ENCODE measurements around the gene ARPC5L. TPM values are rescaled to one million over a fixed set of nuclear protein-coding genes. Genes with fewer than 3 reads are reported as not detected.

ARPC5L gene
- total and polyA plus RNA-seq, 2 of the 13 experiments (the other 11 are each of a cell fraction or from before 2014, with no cell fraction given), result 29.9 to 33.8 TPM

DNA sequence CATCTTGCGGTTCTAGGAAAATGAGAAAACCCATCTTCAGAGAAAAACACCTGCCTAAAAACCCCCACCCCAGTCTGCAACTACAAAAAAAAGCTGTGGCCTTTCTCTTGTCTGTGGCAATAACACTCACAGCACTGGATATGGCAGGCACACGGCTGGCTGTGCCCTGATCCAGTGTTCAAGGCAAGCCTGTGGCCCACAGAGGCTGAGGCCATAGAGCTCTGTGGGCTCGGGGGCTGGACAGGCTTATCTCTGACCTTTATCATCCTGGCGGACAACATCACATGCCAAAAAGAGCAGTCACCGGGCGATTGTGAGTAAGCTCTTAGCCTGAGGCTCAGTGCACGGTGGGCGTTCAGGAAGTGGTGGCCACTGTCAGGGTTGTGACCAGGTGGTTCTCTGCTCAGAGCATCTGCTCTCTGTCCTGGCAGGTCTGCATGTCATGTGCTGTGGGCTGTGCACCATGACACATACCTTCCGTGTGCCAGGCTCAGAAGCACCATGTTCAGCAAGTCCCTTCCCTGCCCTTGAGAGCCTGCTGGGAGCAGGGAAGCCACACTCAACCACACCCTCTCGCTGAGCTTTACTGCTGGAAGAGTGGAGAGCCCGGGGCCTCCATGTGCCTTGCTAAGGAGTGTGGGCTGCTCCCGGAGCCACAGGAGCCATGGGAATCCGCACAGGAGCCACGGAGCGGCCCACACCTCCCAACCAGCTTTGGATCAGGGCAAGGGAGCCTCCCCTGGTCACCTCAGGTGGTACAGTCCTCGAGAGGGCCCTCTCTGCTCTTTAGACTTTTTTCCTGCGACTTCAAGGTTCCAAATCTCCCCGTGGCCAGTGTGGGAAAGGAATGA, 43.3 kb upstream of the ARPC5L start (continued):
- TF ChIP-seq SCMH1 (CRISPR knock-in tag; IDR thresholded peaks at IDR 0.05; ENCODE audit: borderline replicate concordance) (no peak), ZNF616 (CRISPR knock-in tag; IDR thresholded peaks at IDR 0.05; ENCODE audit: low read depth) (no peak), ZC3H13 (CRISPR knock-in tag; IDR thresholded peaks at IDR 0.05) (no peak), EP300 (IDR thresholded peaks at IDR 0.05; ENCODE audit: low read depth in 2 of 2, low read length in 2 of 2) (0 out of 4 replicates have a peak, but pooled peaks have one; percentile 13 to 19), EP300 (CRISPR knock-in tag; IDR thresholded peaks at IDR 0.05; ENCODE audit: borderline replicate concordance) (peak; percentile 33; the same call in 1 of the 2 replicates), ELF1 (CRISPR knock-in tag; IDR thresholded peaks at IDR 0.05) (peak; percentile 60), NRL (CRISPR knock-in tag; IDR thresholded peaks at IDR 0.05; ENCODE audit: borderline replicate concordance) (peak; percentile 60; the same call in 1 of the 2 replicates), JDP2 (CRISPR knock-in tag; IDR thresholded peaks at IDR 0.05; ENCODE audit: borderline replicate concordance) (no peak), TBL1XR1 (IDR thresholded peaks at IDR 0.05; ENCODE audit: borderline replicate concordance, low read length, partially characterized antibody) (no peak), PPARG (CRISPR knock-in tag; conservative IDR thresholded peaks at IDR 0.05) (peak; percentile 12; the same call in 1 of the 2 replicates), ZNF326 (CRISPR knock-in tag; IDR thresholded peaks at IDR 0.05; ENCODE audit: borderline replicate concordance) (no peak), ZFP36 (IDR thresholded peaks at IDR 0.05; ENCODE audit: borderline replicate concordance, low read depth, low read length, partially characterized antibody) (peak; percentile 58), ZNF256 (CRISPR knock-in tag; conservative IDR thresholded peaks at IDR 0.05) (peak; percentile 64), RBM39 (IDR thresholded peaks at IDR 0.05; ENCODE audit: low read depth, low read length, poor library complexity, severe bottlenecking) (peak; percentile 54)
- TF ChIP-seq, protein P1, sequence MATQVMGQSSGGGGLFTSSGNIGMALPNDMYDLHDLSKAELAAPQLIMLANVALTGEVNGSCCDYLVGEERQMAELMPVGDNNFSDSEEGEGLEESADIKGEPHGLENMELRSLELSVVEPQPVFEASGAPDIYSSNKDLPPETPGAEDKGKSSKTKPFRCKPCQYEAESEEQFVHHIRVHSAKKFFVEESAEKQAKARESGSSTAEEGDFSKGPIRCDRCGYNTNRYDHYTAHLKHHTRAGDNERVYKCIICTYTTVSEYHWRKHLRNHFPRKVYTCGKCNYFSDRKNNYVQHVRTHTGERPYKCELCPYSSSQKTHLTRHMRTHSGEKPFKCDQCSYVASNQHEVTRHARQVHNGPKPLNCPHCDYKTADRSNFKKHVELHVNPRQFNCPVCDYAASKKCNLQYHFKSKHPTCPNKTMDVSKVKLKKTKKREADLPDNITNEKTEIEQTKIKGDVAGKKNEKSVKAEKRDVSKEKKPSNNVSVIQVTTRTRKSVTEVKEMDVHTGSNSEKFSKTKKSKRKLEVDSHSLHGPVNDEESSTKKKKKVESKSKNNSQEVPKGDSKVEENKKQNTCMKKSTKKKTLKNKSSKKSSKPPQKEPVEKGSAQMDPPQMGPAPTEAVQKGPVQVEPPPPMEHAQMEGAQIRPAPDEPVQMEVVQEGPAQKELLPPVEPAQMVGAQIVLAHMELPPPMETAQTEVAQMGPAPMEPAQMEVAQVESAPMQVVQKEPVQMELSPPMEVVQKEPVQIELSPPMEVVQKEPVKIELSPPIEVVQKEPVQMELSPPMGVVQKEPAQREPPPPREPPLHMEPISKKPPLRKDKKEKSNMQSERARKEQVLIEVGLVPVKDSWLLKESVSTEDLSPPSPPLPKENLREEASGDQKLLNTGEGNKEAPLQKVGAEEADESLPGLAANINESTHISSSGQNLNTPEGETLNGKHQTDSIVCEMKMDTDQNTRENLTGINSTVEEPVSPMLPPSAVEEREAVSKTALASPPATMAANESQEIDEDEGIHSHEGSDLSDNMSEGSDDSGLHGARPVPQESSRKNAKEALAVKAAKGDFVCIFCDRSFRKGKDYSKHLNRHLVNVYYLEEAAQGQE (IDR thresholded peaks at IDR 0.05; ENCODE audit: borderline replicate concordance in 1 of 2, low read depth in 1 of 2, low read length in 2 of 2), result no peak
- TF ChIP-seq, protein P2, sequence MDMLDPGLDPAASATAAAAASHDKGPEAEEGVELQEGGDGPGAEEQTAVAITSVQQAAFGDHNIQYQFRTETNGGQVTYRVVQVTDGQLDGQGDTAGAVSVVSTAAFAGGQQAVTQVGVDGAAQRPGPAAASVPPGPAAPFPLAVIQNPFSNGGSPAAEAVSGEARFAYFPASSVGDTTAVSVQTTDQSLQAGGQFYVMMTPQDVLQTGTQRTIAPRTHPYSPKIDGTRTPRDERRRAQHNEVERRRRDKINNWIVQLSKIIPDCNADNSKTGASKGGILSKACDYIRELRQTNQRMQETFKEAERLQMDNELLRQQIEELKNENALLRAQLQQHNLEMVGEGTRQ (IDR thresholded peaks at IDR 0.05; ENCODE audit: low read depth, low read length), result peak; percentile 9; the same call in 1 of the 2 replicates
- TF ChIP-seq, protein P2 (CRISPR knock-in tag; IDR thresholded peaks at IDR 0.05; ENCODE audit: borderline replicate concordance), result no peak
- TF ChIP-seq, protein P3, sequence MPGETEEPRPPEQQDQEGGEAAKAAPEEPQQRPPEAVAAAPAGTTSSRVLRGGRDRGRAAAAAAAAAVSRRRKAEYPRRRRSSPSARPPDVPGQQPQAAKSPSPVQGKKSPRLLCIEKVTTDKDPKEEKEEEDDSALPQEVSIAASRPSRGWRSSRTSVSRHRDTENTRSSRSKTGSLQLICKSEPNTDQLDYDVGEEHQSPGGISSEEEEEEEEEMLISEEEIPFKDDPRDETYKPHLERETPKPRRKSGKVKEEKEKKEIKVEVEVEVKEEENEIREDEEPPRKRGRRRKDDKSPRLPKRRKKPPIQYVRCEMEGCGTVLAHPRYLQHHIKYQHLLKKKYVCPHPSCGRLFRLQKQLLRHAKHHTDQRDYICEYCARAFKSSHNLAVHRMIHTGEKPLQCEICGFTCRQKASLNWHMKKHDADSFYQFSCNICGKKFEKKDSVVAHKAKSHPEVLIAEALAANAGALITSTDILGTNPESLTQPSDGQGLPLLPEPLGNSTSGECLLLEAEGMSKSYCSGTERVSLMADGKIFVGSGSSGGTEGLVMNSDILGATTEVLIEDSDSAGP (CRISPR knock-in tag; IDR thresholded peaks at IDR 0.05; ENCODE audit: borderline replicate concordance), result peak; percentile 82
